Progenitor cell of endocrine pancreas (in vitro differentiated cells): ENCODE results near the gene LRRC28. TPM values are rescaled to one million over a fixed set of nuclear protein-coding genes. Genes with fewer than 3 reads are reported as not detected.

Experiments used
- DNase-seq: peaks from one replicate; pipeline ENCODE4 v3.0.0; 2021; ENCODE audit warnings: low spot score; ENCODE audit not compliant: unreplicated experiment
- H3K27ac Mint-ChIP-seq: 2 replicates; pipeline ENCODE4 v1.8.0; 2021; ENCODE audit warnings: mild to moderate bottlenecking, moderate library complexity, mixed read lengths
- H3K27me3 Mint-ChIP-seq: 2 replicates; pipeline ENCODE4 v1.8.0; 2021; ENCODE audit warnings: mixed read lengths
- H3K36me3 Mint-ChIP-seq: 2 replicates; pipeline ENCODE4 v1.8.0; 2022; ENCODE audit warnings: mixed read lengths; ENCODE audit not compliant: insufficient read depth
- H3K4me1 Mint-ChIP-seq: 2 replicates; pipeline ENCODE4 v1.8.0; 2021; ENCODE audit warnings: low read depth, mixed read lengths
- H3K4me3 Mint-ChIP-seq: 2 replicates; pipeline ENCODE4 v1.8.0; 2021; ENCODE audit warnings: low read depth, mild to moderate bottlenecking, moderate library complexity, mixed read lengths
- H3K9me3 Mint-ChIP-seq: 2 replicates; pipeline ENCODE4 v1.8.0; 2021; ENCODE audit warnings: low read depth, mixed read lengths
- CTCF ChIP-seq: fragments of 200-600 bp; sonication (generic); IDR thresholded peaks from one replicate; pipeline ENCODE4 v1.5.0; 2021; ENCODE audit warnings: antibody characterized with exemption, mild to moderate bottlenecking; ENCODE audit not compliant: unreplicated experiment
- total RNA-seq: library from RNA; stranded (reverse); gene quantifications from 2 replicates; pipeline ENCODE4 v1.2.1, GENCODE V29; 2021

The LRRC28 gene
- total RNA-seq, 1 donor from 2014 or later, result 36.5 TPM

- no peaks in the 10 kb centered on the region for H3K4me1 Mint-ChIP-seq
- H3K4me3 Mint-ChIP-seq, result no peak overlapping the region
- H3K36me3 Mint-ChIP-seq, result no peaks in the 10 kb centered on the region
- no peak for TF ChIP-seq CTCF
- no peak for DNase-seq
- peaks cover 15% of the 10 kb centered on the region for H3K27me3 Mint-ChIP-seq
- no peaks in the 10 kb centered on the region for H3K9me3 Mint-ChIP-seq
- H3K27ac Mint-ChIP-seq, result no peak overlapping the region
Observed at GRCh38 chr15:99435113-99435695, 183.9 kb downstream of the LRRC28 start.

GRCh38 chr15:99435877-99436541 lies 184.7 kb downstream of the LRRC28 start:
- no peaks in the 10 kb centered on the region for H3K9me3 Mint-ChIP-seq
- H3K27ac Mint-ChIP-seq, result no peak overlapping the region
- no peak for DNase-seq
- no peaks in the 10 kb centered on the region for H3K36me3 Mint-ChIP-seq
- no peaks in the 10 kb centered on the region for H3K4me1 Mint-ChIP-seq
- peaks cover 15% of the 10 kb centered on the region for H3K27me3 Mint-ChIP-seq
- TF ChIP-seq CTCF, result no peak
- no peak overlapping the region for H3K4me3 Mint-ChIP-seq

- no peak overlapping the region for H3K27ac Mint-ChIP-seq
- DNase-seq, result no peak
- no peak for TF ChIP-seq CTCF
- H3K4me1 Mint-ChIP-seq, result no peaks in the 10 kb centered on the region
- H3K36me3 Mint-ChIP-seq, result no peaks in the 10 kb centered on the region
- H3K9me3 Mint-ChIP-seq, result no peaks in the 10 kb centered on the region
- H3K27me3 Mint-ChIP-seq, result peaks cover 17% of the 10 kb centered on the region
- no peak overlapping the region for H3K4me3 Mint-ChIP-seq
Observed at GRCh38 chr15:99436542-99437314, 185.4 kb downstream of the LRRC28 start.

- H3K4me3 Mint-ChIP-seq, result no peak overlapping the region
- no peak for TF ChIP-seq CTCF
- H3K27ac Mint-ChIP-seq, result no peak overlapping the region
- H3K9me3 Mint-ChIP-seq, result no peaks in the 10 kb centered on the region
- peaks cover 17% of the 10 kb centered on the region for H3K27me3 Mint-ChIP-seq
- H3K36me3 Mint-ChIP-seq, result no peaks in the 10 kb centered on the region
- DNase-seq, result peak; percentile 6
- H3K4me1 Mint-ChIP-seq, result no peaks in the 10 kb centered on the region
Observed at GRCh38 chr15:99437315-99438223, 186.3 kb downstream of the LRRC28 start.

- Mint-ChIP-seq H3K9me3 (no peaks in the 10 kb centered on the region), H3K36me3 (no peaks in the 10 kb centered on the region), H3K4me1 (no peaks in the 10 kb centered on the region), H3K27me3 (peaks cover 20% of the 10 kb centered on the region), H3K27ac (no peak overlapping the region), H3K4me3 (no peak overlapping the region)
- peak; percentile 3 for DNase-seq
- TF ChIP-seq CTCF, result no peak
Observed at GRCh38 chr15:99438224-99438585, 186.9 kb downstream of the LRRC28 start.
